HCT116 (cell line): ENCODE data around the gene ODF4. TPM values are rescaled to one million over a fixed set of nuclear protein-coding genes. Genes with fewer than 3 reads are reported as not detected.

Experiments used
- ATAC-seq: fragments of 200-7000 bp; cut with Tn5 transposase; 2 replicates; pipeline ENCODE4 v1.9.1; 2020; ENCODE audit warnings: mild to moderate bottlenecking, moderate library complexity
- BruUV-seq: library from RNA; stranded (reverse); fragments of 400-500 nt; replicated peaks from 2 replicates; lab custom pipeline; 2021; lab: Mats Ljungman, UMichigan
- CTCF ChIA-PET: fragments of 300-600 bp; sonication (Branson Sonifier 250); formaldehyde crosslinking; loops from one replicate; lab custom pipeline; 2021; ENCODE audit warnings: antibody characterized with exemption; lab: Charles Lee
- POLR2A ChIA-PET: fragments of 300-600, 350-600 bp; sonication (Branson Sonifier 250); formaldehyde crosslinking; loops from one replicate; lab custom pipeline; 2021; ENCODE audit warnings: antibody characterized with exemption; lab: Charles Lee
- RAD21 ChIA-PET, 2 experiments: fragments of 300-600 bp; sonication (Branson Sonifier 250); formaldehyde crosslinking; loops; one replicate each; lab custom pipeline; 2023; ENCODE audit warnings: low total read pairs in 2 of 2; ENCODE audit not compliant: uncharacterized antibody in 2 of 2, unreplicated experiment in 2 of 2, low non-redundant PET in 1 of 2; lab: Charles Lee
- DNase-seq: peaks from one replicate; pipeline ENCODE4 v3.0.0-alpha.2; 2010; ENCODE audit warnings: low read depth, low spot score
- H2AFZ ChIP-seq: fragments of 200-600 bp; shearing (Covaris generic), sonication (generic); 2 replicates; pipeline ENCODE4 v1.6.1; 2017; ENCODE audit warnings: low read depth, mixed run types, mixed read lengths, antibody characterized with exemption, low read length; ENCODE audit not compliant: poor library complexity, severe bottlenecking
- H3K27ac ChIP-seq: 2 replicates; pipeline ENCODE4 v1.5.1; 2012; ENCODE audit warnings: low read depth, low read length
- H3K27me3 ChIP-seq: fragments of 200-600 bp; sonication (generic); 2 replicates; pipeline ENCODE4 v1.6.1; 2016; ENCODE audit warnings: mixed run types, low read length, mixed read lengths; ENCODE audit not compliant: insufficient read depth
- H3K36me3 ChIP-seq, 2 experiments: fragments of 200-500 bp in 1 of 2; fragments of 200-600 bp in 1 of 2; sonication (Bioruptor generic) in 1 of 2; sonication (generic) in 1 of 2; 2 replicates each; pipeline versions ENCODE4 v1.5.1 to v1.6.1; 2014 to 2016; ENCODE audit warnings: low read length in 2 of 2, inconsistent platforms in 1 of 2, mixed read lengths in 1 of 2, mixed run types in 1 of 2; ENCODE audit not compliant: insufficient read depth in 2 of 2, control insufficient read depth in 1 of 2
- H3K4me1 ChIP-seq, 2 experiments: fragments of 200-600 bp in 1 of 2; sonication (generic) in 1 of 2; 2 replicates each; pipeline versions ENCODE4 v1.5.1 to v1.6.1; 2012 to 2017; ENCODE audit warnings: low read length in 2 of 2, inconsistent platforms in 1 of 2, mild to moderate bottlenecking in 1 of 2, mixed read lengths in 1 of 2, mixed run types in 1 of 2, moderate library complexity in 1 of 2; ENCODE audit not compliant: insufficient read depth in 2 of 2, control insufficient read depth in 1 of 2
- H3K4me2 ChIP-seq: fragments of 200-600 bp; sonication (generic); 2 replicates; pipeline ENCODE4 v1.6.1; 2017; ENCODE audit warnings: mixed run types, low read length, mixed read lengths
- H3K4me3 ChIP-seq, 2 experiments: fragments of 200-600 bp in 1 of 2; sonication (generic) in 1 of 2; replicated peaks in 1 of 2; 2 replicates each; pipeline ENCODE4 v1.5.1; 2011 to 2016; ENCODE audit warnings: low read length in 2 of 2, control low read depth in 1 of 2, low read depth in 1 of 2, mild to moderate bottlenecking in 1 of 2, mixed read lengths in 1 of 2, mixed run types in 1 of 2
- H3K79me2 ChIP-seq: fragments of 200-600 bp; sonication (generic); 2 replicates; pipeline ENCODE4 v1.6.1; 2017; ENCODE audit warnings: mild to moderate bottlenecking, mixed run types, low read length, moderate library complexity, mixed read lengths; ENCODE audit not compliant: insufficient read depth
- H3K9ac ChIP-seq: fragments of 200-600 bp; sonication (generic); 2 replicates; pipeline ENCODE4 v1.6.1; 2016; ENCODE audit warnings: low read length, mixed read lengths
- H3K9me2 ChIP-seq: fragments of 200-600 bp; sonication (generic), shearing (Covaris generic); 2 replicates; pipeline ENCODE4 v1.6.1; 2017; ENCODE audit warnings: mixed run types, mild to moderate bottlenecking, moderate library complexity; ENCODE audit not compliant: insufficient read depth
- H3K9me3 ChIP-seq, 2 experiments: fragments of 200-500 bp in 1 of 2; fragments of 200-600 bp in 1 of 2; sonication (Bioruptor generic) in 1 of 2; sonication (generic) in 1 of 2; 2 replicates each; pipeline ENCODE4 v1.6.1; 2014 to 2017; ENCODE audit warnings: low read length in 2 of 2, mixed read lengths in 2 of 2, inconsistent platforms in 1 of 2, low read depth in 1 of 2, mild to moderate bottlenecking in 1 of 2, mixed run types in 1 of 2, moderate library complexity in 1 of 2; ENCODE audit not compliant: control insufficient read depth in 1 of 2, insufficient read depth in 1 of 2
- H4K20me1 ChIP-seq: fragments of 200-600 bp; sonication (generic), shearing (Covaris generic); 2 replicates; pipeline ENCODE4 v1.6.1; 2017; ENCODE audit warnings: mixed run types, mild to moderate bottlenecking, moderate library complexity; ENCODE audit not compliant: insufficient read depth
- CEBPB ChIP-seq: IDR thresholded peaks from 2 replicates; pipeline ENCODE4 v1.6.1; 2012; ENCODE audit warnings: low read depth
- CTCF ChIP-seq, 3 experiments: fragments of 200-600 bp in 1 of 3; sonication (generic) in 1 of 3; IDR thresholded peaks in 2 of 3; conservative IDR thresholded peaks in 1 of 3; 2 replicates each; pipeline ENCODE4 v1.5.1; 2012 to 2017; ENCODE audit warnings: low read depth in 2 of 3, low read length in 2 of 3, antibody characterized with exemption in 1 of 3, borderline replicate concordance in 1 of 3, control low read depth in 1 of 3, mild to moderate bottlenecking in 1 of 3, mixed read lengths in 1 of 3, mixed run types in 1 of 3, moderate library complexity in 1 of 3; ENCODE audit not compliant: insufficient read depth in 1 of 3
- EGR1 ChIP-seq: IDR thresholded peaks from 2 replicates; pipeline ENCODE4 v1.6.1; 2012; ENCODE audit warnings: low read depth
- EZH2phosphoT487 ChIP-seq: fragments of 200-600 bp; IDR thresholded peaks from 2 replicates; pipeline ENCODE4 v1.6.1; 2018; ENCODE audit warnings: antibody characterized with exemption, borderline replicate concordance
- FOSL1 ChIP-seq: IDR thresholded peaks from 2 replicates; pipeline ENCODE4 v1.6.1; 2012; ENCODE audit warnings: low read depth
- JUND ChIP-seq: IDR thresholded peaks from 2 replicates; pipeline ENCODE4 v1.6.1; 2012
- MAX ChIP-seq: IDR thresholded peaks from 2 replicates; pipeline ENCODE4 v1.6.1; 2012
- POLR2A ChIP-seq: IDR thresholded peaks from 2 replicates; pipeline ENCODE4 v1.7.0; 2011; ENCODE audit warnings: borderline replicate concordance; ENCODE audit not compliant: insufficient read depth, insufficient read length; ENCODE audit errors: extremely low read depth
- POLR2AphosphoS5 ChIP-seq: IDR thresholded peaks from 2 replicates; pipeline ENCODE4 v1.6.1; 2011; ENCODE audit warnings: mild to moderate bottlenecking, low read depth, low read length, moderate library complexity
- RAD21 ChIP-seq: IDR thresholded peaks from 2 replicates; pipeline ENCODE4 v1.6.1; 2012; ENCODE audit warnings: low read depth, mild to moderate bottlenecking
- SIN3A ChIP-seq: IDR thresholded peaks from 2 replicates; pipeline ENCODE4 v1.6.1; 2012; ENCODE audit warnings: low read depth
- SP1 ChIP-seq: IDR thresholded peaks from 2 replicates; pipeline ENCODE4 v1.6.1; 2012; ENCODE audit warnings: low read depth
- SRF ChIP-seq: IDR thresholded peaks from 2 replicates; pipeline ENCODE4 v1.6.1; 2012; ENCODE audit warnings: low read depth
- YY1 ChIP-seq: IDR thresholded peaks from 2 replicates; pipeline ENCODE4 v1.6.1; 2011; ENCODE audit warnings: low read length, low read depth, moderate library complexity, mild to moderate bottlenecking; ENCODE audit not compliant: insufficient replicate concordance; ENCODE audit errors: extremely low read depth
- ZBTB33 ChIP-seq: IDR thresholded peaks from 2 replicates; pipeline ENCODE4 v1.6.1; 2011; ENCODE audit warnings: mild to moderate bottlenecking, low read length, moderate library complexity; ENCODE audit not compliant: insufficient replicate concordance; ENCODE audit errors: extremely low read depth
- ZFX ChIP-seq: fragments of 450-650 bp; IDR thresholded peaks from 2 replicates; pipeline ENCODE4 v1.6.1; 2017
- ZNF274 ChIP-seq: fragments of 200-500 bp; sonication (Bioruptor generic); IDR thresholded peaks from 2 replicates; pipeline ENCODE4 v1.6.1; 2014; ENCODE audit warnings: mild to moderate bottlenecking, low read depth, low read length, inconsistent platforms
- intact Hi-C: fragments of 100-400 bp; cut with micrococcal nuclease; formaldehyde crosslinking; loops from 2 replicates; pipeline ENCODE4 v1.10.0; 2022
- total RNA-seq: library from RNA; stranded (reverse); gene quantifications from one replicate; pipeline ENCODE4 v1.2.1, GENCODE V29; 2021; ENCODE audit not compliant: unreplicated experiment

The ODF4 gene
- total RNA-seq, 1 experiment from 2014 or later = not detected

GRCh38 chr17:8312726-8313600 lies 26.7 kb upstream of the ODF4 start:
- no TSS peak for BruUV-seq
- H3K9me2 ChIP-seq = no peaks in the 10 kb centered on the region
- H3K27ac ChIP-seq = no peak overlapping the region
- H3K79me2 ChIP-seq = no peaks in the 10 kb centered on the region
- no peak overlapping the region for H3K9ac ChIP-seq
- no peaks in the 10 kb centered on the region for H3K9me3 ChIP-seq
- CTCF ChIA-PET = no interaction called here
- RAD21 ChIA-PET = no interaction called here
- H3K27me3 ChIP-seq = no peaks in the 10 kb centered on the region; the same call in 1 of the 2 replicates
- H3K36me3 ChIP-seq = no peaks in the 10 kb centered on the region
- no peak overlapping the region for H3K4me2 ChIP-seq
- DNase-seq (no peak), ATAC-seq (no peak)
- H2AFZ ChIP-seq = no peak overlapping the region
- no peaks in the 10 kb centered on the region for H3K4me1 ChIP-seq
- POLR2A ChIA-PET = no interaction called here
- H3K4me3 ChIP-seq = no peak overlapping the region
- TF ChIP-seq SIN3A (no peak), SP1 (no peak), FOSL1 (no peak), CEBPB (no peak), SRF (no peak), JUND (no peak), POLR2AphosphoS5 (no peak), YY1 (no peak), CTCF (IDR thresholded peaks at IDR 0.05 in 2 of 3, conservative IDR thresholded peaks at IDR 0.05 in 1 of 3; ENCODE audit: borderline replicate concordance in 1 of 3, insufficient read depth in 1 of 3, low read depth in 2 of 3, low read length in 2 of 3) (no peak), POLR2A (no peak), ZFX (no peak), ZNF274 (no peak), RAD21 (no peak), EGR1 (no peak), MAX (no peak), EZH2phosphoT487 (no peak), ZBTB33 (no peak)
- no peaks in the 10 kb centered on the region for H4K20me1 ChIP-seq
- intact Hi-C loops = no loop called here
